GM19324 (cell line): Measurements from ENCODE around the gene CEP170B.
"Not testable (repeated sequence)": the region's sequence is repeated elsewhere in the genome, so short reads cannot be mapped to it uniquely, and the experiment has no call there.

Source experiments
- ATAC-seq: cut with Tn5 transposase; IDR thresholded peaks from one replicate; pipeline ENCODE4 v1.9.1; 2021; ENCODE audit warnings: mild to moderate bottlenecking, moderate library complexity; ENCODE audit not compliant: unreplicated experiment, low FRiP score

CEP170B gene

GRCh38 chr14:104940526-104941150 is 75.6 kb downstream of the CEP170B start:
- no peak for ATAC-seq

DNA sequence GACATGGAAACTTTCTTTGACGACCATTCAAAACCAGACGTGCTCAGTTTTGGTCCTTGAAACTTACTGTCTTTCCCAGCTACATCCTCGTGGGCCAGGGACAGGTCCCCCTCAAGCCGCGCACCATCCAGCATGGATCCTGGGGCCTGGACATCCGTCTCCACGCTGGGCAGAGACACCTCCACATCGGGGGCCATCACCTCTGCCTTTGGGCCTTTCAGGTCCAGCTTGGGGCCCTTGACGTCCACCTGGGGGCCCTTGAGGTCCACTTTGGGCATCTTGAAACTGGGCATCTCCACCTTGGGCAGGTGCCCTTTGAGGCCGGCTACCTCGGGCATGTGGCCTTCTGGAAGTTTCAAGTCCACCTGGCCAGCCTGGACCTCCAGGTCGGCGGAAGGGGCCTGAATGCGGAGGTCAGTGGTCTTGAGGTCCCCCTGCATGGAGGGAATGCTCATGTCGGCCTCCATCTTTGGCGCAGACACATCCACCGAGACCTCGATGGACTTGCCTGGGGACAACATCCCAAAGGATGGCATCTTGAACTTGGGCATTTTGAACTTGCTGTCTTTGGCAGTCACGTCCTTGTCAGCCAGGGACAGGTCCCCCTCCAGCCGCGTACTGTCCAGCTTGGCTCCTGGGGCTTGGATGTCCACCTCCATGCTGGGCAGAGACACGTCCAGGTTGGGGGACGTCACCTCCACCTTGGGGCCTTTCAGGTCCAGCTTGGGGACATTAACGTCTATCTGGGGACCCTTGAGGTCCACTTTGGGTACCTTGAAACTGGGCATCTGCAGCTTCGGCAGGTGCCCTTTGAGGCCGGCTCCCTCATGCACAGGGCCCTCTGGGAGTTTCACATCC is 76.7 kb downstream of the CEP170B start:
- ATAC-seq = no peak

GRCh38 chr14:104942586-104942985 is 77.5 kb downstream of the CEP170B start:
- ATAC-seq = no peak

DNA sequence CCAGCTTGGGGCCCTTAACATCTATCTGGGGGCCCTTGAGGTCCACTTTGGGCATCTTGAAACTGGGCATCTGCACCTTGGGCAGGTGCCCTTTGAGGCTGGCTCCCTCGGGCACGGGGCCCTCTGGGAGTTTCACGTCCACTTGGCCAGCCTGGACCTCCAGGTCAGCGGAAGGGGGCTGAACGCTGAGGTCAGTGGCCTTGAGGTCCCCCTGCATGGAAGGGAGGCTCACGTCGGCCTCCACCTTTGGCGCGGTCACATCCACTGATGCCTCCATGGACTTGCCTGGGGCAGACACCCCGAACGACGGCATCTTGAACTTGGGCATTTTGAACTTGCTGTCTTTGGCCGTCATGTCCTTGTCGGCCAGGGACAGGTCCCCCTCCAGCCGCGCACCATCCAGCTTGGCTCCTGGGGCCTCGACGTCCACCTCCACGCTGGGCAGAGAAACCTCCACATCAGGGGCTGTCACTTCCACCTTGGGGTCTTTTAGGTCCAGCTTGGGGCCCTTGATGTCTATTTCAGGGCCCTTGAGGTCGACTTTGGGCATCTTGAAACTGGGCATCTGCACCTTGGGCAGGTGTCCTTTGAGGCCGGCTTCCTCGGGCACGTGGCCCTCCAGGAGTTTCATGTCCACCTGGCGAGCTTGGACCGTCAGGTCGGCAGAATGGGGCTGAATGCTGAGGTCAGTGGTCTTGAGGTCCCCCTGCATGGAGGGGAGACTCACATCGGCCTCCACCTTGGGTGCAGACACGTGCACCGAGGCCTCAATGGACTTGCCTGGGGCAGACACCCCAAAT is 78.3 kb downstream of the CEP170B start:
- ATAC-seq = not testable (repeated sequence)

GRCh38 chr14:104944016-104944308 is 78.9 kb downstream of the CEP170B start:
- ATAC-seq = not testable (repeated sequence)

- ATAC-seq = not testable (repeated sequence)
These were observed 79.6 kb downstream of the CEP170B start for GRCh38 chr14:104944436-104945205.

DNA sequence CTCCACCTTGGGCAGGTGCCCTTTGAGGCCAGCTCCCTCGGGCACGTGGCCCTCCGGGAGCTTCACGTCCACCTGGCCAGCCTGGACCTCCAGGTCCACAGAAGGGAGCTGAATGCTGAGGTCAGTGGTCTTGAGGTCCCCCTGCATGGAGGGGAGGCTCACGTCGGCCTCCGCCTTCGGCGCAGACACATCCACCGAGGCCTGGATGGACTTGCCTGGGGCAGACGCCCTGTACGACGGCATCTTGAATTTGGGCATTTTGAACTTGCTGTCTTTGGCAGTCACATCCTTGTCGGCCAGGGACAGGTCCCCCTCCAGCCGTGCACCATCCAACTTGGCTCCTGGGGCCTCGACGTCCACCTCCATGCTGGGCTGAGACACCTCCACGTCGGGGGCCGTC is 80.2 kb downstream of the CEP170B start:
- not testable (repeated sequence) for ATAC-seq
